ENCODE results near the gene SMIM5.

- TF ChIP-seq POLR2A (IDR thresholded peaks at IDR 0.05; ENCODE audit: low read length): no peak
- no peak for TF ChIP-seq GATA1 (IDR thresholded peaks at IDR 0.05; ENCODE audit: low read depth, low read length)
These were observed 13.4 kb downstream of the SMIM5 start for GRCh38 chr17:75646638-75646992.
